Glomerular endothelial cell (primary cell): Measurements from ENCODE around the gene TNS3. TPM values are rescaled to one million over a fixed set of nuclear protein-coding genes. Genes with fewer than 3 reads are reported as not detected.

Experiments used
- DNase-seq: peaks from one replicate; pipeline ENCODE4 v3.0.0-alpha.2; 2011; ENCODE audit warnings: low read depth, low spot score; ENCODE audit errors: extremely low read depth
- total RNA-seq: library from RNA; depleted of rRNA; stranded (reverse); fragments of >200 nt; gene quantifications from 2 replicates; pipeline ENCODE4 v1.2.3, GENCODE V29; 2015

The TNS3 gene
- total RNA-seq, 1 donor from 2014 or later: 62.3 TPM

GRCh38 chr7:47440320-47440719 lies 141.6 kb downstream of the TNS3 start:
- no peak for DNase-seq

- DNase-seq: no peak
These were observed 142.7 kb downstream of the TNS3 start for GRCh38 chr7:47439181-47439667.

GRCh38 chr7:47438411-47439029 lies 143.4 kb downstream of the TNS3 start:
- no peak for DNase-seq

- DNase-seq: no peak
These were observed 146.0 kb downstream of the TNS3 start for GRCh38 chr7:47435889-47436312.

- no peak for DNase-seq
These were observed 148.4 kb downstream of the TNS3 start for GRCh38 chr7:47433564-47433895.

- no peak for DNase-seq
These were observed 149.0 kb downstream of the TNS3 start for GRCh38 chr7:47432671-47433563.

- no peak for DNase-seq
These were observed 151.5 kb downstream of the TNS3 start for GRCh38 chr7:47430422-47430821.

- DNase-seq: no peak
These were observed 153.0 kb downstream of the TNS3 start for GRCh38 chr7:47428768-47429472.

GRCh38 chr7:47428052-47428767 lies 153.7 kb downstream of the TNS3 start:
- DNase-seq: peak; percentile 29

- DNase-seq: no peak
These were observed 154.8 kb downstream of the TNS3 start for GRCh38 chr7:47427051-47427643.

GRCh38 chr7:47424523-47424922 lies 157.4 kb downstream of the TNS3 start:
- no peak for DNase-seq

- DNase-seq: no peak
These were observed 158.7 kb downstream of the TNS3 start for GRCh38 chr7:47423196-47423595.

GRCh38 chr7:47422611-47423010 lies 159.3 kb downstream of the TNS3 start:
- DNase-seq: no peak

- DNase-seq: no peak
These were observed 160.5 kb downstream of the TNS3 start for GRCh38 chr7:47421456-47421855.

- no peak for DNase-seq
These were observed 161.7 kb downstream of the TNS3 start for GRCh38 chr7:47420122-47420780.

- DNase-seq: no peak
These were observed 162.4 kb downstream of the TNS3 start for GRCh38 chr7:47419471-47419870.

GRCh38 chr7:47418601-47419309 lies 163.2 kb downstream of the TNS3 start:
- no peak for DNase-seq

GRCh38 chr7:47416492-47417480 lies 165.1 kb downstream of the TNS3 start:
- no peak for DNase-seq
